NCI-H2171 treated with DMSO at 0.1 percent for 48 hours (cell line): ENCODE measurements around the gene ASB16.
A peak's percentile ranks its signal among the peaks of the same experiment; 100 is the strongest.

Experiments used
- DNase-seq: peaks from one replicate; lab custom pipeline; 2025; lab: John Stamatoyannopoulos, UW

Gene ASB16

DNA sequence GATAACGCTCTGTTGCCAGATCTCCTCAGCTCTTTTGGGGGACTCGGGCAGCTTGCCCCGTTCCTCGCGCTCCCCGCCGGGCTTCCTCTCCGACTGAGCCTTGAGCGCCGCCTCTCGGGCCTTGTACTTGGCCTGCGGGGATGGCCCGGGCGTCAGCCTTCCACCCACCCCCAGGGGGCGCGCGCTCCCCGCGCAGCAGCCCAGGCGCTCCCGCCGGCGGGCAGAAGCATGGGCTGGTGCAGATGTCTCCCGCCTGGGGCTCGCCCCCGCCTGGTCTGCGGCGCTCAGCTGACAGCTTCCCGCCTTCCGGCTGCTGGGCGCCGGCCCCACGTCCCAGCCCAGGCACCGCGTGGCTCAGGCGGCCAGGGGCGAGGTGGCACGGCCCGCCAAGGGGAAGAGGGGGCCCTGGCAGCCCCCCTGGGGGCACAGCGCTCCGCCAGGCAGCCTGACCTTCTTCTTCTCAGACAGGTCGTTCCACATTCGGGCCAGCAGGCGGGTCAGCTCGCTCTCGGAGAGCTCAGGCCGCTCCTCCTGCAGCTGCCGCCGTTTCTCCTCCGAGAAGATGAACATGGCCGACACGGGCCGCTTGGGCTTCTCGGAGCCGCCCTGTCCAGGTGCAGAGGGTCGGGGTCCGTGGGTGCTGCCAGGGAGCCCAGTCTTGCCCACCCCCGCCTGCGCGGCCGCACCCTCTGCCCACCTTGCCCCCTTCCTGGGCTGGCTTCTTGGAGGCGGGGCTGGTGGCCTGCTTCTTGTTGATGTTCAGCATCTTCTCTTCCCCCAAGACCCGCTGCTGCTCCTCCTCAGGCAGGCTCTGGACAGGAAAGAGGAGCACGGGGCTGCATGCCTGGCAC, 40.1 kb downstream of the ASB16 start:
- DNase-seq: no peak

DNA sequence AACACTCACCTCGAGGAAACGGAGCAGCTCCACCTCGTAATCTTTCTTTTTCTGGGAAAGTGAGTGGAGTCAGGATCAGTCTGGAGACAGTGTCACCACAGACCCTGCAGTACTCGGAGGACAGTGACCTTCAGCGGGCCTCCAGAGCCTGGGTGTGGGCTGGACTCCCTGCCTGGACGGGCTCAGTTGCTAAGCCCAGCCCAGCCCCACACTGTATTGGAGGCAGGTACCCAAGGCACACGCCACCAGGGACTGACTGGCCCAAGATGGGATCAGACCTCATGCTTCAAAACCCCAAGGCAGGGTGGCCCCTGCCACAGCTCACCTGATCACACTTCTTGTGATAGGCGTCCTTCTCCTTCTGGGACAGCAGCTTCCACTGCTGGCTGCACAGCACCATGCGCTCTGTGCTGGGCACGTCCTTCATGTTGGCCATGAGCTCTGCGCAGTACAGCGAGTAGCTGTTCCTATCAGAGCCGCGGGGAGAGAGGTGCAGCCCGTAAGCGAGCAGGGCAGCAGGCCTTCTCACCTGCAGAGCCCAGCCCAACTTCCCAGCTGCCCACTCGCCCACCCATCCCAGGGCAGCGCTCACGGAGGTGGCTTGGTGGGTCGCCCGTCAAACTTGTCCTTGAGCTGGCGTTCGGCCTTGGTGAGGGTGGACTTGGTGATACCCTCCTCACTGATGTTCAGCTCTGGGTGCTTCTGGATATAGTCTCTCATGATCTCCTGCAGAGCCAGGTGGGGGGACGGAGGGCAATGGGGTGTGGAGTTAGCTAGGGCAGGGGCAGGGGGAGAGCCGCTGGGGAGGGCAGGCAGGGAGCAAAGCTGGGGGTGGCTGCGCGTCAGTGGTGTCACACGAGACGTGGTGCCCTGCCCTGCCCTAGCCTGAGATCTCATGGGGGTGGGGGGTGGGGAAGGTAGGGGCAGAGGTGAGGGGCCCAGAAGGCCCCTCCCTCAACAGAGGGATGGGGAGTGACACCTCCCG, 41.1 kb downstream of the ASB16 start:
- no peak for DNase-seq

DNA sequence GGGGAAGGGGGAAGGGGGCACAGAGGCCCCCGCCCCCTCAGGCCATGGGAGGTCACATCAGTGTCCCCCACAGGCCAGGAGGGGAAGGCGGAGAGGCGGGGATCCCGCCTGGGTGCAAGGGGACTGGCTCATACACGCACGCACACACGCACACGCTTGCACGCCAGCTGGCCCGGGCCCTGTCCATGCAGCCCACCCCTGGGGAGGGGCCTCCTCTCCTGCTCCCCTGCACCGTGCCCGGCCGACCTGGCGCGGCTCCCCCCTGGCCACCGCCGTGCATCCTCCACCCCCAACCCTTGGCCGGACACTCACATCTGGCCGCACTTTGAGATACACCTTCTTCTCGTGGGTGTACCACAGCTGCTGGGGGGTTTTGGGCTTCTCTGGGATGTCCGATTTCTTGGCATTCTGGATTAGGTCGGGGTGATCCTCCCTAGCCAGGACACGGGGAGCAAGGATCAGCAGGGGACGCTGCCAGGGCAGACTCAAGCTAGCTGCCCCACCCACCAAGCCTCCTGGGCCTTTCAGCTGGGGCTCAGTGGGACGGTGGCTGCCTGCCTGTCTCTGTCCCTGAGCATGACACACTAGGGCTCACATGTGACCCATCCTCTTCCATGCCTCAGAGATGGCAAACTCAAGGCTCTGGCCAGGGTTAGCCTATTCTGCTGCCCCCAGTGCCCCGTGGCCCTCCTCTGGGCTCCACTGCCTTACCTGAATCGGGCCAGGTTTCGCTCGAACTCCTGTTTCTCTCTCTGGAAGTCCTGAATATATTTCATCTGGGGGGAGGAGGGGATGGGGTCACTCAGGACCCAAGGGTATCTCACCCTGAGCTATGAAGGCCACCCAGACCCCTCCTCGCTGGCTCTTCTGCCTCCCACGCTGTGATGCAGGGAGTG, 42.3 kb downstream of the ASB16 start:
- DNase-seq: no peak

DNA sequence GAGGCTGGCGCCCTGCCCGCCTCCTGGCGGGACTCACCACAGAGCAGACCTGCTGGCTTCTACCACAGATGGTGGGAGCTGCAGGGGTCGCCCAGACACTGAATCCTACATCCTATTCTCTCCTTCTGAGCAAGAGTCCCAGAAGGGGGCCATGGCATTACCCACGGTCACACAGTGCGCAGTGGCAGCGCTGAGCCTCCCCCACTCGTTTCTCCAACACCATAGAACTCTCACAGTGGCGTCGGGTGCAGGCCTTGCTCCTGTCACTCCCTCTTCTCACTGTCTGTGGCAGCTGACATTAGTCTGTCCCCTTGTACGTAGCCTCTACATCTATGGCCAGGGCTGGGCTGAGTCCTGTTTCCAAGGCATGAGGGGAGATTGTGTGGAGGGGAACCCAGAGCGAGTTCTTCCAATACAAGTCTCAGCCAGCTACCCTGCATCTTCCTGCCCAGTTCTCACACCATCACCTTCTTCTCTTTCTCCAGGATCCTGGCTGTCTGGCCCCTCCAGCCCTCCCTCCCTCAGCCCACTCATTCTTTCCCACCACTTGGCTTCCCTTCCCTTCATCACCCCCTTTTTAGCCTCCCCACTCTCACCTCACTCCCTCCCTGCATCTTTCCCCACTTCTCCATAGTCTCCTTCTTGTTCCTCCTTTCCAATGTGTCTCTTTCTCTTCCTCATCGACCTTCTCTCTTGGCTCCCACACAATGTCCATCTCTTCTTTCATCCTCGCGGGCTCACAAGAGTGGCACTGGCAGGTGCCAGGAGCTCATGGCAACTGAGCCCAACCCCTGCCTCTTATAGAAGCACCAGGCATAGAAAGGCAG, 43.1 kb downstream of the ASB16 start:
- DNase-seq: no peak

DNA sequence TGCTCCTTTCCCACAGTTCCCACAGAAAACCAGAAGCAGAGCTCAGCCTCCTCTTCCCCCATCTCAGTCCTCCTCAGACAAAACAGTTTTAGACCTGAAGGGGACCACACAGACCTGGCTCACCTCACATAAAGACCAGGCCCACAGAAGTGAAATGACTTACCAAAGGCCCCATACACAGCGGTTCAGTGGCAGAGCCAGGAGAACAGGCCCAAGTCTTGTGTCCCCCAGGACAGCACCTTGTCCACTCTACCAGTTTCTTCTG, 43.7 kb downstream of the ASB16 start:
- no peak for DNase-seq

DNA sequence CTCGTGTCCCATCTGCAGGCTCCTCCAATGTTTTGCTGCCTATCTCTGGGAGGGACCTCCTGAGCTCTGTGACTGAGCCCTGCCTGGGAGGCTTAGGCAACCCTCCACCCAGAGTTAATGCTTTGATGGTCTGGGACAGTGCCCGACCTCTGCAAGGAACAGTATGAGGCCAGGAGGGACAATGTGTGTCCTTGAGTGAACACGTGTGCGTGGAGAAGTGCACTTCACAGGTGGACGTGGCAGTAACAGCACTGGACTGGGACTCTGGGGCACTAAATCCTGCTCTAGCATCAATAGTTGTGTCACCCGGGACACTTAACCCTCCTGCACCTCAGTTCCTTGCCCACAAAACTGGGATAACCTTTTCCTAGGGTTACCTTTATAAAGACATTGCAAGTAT, 44.4 kb downstream of the ASB16 start:
- no peak for DNase-seq

DNA sequence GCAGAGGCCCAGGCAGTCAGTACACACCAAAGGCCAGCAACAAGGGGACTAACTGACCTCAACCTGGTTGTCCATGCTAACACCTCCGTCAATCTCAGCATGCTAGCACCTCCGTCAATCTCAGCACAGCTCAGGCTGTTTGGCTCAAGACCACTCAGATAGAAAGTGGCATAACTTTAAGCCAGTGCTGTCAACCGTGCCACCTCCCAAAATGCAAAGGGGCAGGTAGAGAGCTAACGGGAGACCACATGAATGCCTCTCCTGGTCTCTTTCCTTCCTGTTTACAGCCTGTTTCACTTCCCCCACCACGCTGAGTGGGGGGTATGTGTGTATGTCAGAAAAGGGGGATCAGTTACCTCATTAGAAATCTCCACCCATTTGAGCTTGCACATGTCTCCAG, 45.7 kb downstream of the ASB16 start:
- no peak for DNase-seq

DNA sequence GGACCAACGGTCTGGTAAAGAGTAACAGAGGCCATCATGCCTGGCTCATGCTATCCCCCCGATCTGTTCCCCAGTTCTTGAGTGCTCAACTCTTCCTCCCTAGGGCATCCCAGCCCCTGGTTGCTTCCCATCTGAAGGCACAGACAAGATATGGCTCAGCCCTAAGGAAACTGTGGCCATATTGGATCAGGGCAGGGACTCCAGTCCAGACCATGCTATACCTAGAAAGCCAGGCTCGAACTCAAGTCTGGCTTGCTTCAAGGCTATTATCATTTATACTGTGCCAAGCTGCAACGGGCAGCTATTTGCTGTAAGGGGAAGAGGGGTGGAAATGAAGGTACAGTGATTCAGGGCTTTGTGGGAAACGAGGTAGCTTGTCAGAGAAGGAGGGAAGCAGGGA, 46.2 kb downstream of the ASB16 start:
- DNase-seq: no peak

DNA sequence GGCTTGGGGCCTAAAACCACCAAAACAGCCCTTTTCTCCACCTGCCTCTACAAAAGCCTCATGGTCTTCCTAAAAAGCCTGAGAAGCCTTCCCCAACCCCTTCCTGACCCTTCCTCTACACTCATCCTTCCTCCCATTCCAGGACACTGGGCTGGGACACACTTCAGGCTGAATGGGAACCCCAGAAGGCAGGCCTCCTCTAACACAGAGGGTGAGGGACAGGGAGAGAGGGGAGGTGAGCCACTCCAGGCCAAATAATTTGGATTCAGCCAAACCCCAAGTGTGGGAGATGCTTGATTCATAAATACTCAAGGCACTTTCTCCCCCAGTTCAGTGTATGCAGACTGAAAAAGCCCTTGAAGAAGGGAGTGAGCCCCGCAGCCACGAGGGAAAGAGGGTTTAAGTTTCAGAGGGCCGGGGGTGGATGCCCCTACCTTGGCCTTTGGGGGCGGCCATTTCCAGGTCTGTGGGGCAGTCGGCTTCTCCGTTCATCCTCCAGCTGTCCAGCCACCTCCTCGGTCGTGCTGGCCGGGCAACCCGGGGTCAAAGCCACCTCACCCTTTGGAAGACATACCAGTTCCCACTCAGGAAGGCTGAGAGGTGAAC, 47.3 kb downstream of the ASB16 start:
- no peak for DNase-seq

DNA sequence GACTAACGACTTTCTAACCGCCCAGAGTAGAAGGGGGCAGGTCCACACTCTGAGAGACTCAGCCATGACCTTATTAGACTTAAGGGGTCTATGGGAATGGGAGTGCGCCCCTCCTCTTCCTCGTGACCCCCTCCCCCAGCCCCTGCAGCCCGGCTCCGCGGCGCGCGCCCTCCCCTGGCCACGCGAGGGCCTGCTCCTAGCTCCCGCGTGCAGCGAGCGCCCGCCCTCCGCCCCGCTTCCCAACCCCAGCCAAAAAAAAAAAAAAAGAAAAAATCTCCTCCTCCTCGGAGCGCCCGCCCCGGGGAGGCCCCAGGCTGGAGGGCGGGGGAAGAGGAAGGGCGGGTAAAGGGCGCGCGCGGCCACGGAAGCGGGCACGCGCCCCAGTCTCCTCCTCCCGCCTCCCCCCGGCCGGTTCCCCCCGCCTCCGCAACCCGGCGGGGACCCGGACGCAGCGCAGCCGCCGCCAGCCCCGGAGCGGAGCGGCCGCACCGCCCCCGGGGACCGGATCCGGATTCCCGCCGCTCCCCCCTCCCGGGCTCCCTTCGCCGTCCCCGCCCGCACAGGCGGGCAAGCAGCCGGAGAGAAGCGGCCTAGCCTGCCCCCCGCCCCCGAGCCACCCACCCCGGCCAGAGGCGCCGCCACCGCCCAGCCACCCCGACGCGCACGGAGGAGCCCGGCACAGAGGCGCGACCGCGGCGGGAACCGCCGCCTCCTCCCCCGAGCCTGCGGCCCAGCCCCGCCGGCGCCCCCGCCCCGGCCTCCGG, 48.0 kb downstream of the ASB16 start:
- peak; percentile 82 for DNase-seq

DNA sequence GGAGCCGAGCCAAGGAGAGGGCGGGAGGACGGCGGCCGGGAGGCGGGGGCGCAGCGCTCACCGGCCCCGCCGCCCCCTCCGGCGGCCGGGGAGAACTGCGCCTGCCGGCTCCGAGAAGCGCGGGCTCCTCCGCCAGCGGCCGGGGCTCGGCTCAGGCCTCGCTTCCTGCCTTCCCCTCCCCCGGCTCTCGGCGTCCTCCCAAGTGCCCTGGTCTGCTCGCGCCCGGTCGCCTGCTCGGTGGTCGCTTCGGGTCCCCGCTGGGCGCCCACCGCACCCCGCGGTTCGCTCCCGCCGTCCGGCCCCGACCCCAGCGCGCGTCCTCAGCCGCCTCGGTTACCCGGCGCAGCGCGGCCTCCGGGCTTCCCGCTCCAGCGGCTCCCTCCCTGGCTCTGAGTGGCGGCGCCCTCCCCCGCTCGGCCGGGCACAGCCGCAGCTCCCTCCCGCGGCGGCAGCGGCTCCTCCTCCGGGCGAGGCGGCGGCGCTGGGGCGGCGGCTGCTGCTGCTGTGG, 48.7 kb downstream of the ASB16 start:
- peak; percentile 63 for DNase-seq

DNA sequence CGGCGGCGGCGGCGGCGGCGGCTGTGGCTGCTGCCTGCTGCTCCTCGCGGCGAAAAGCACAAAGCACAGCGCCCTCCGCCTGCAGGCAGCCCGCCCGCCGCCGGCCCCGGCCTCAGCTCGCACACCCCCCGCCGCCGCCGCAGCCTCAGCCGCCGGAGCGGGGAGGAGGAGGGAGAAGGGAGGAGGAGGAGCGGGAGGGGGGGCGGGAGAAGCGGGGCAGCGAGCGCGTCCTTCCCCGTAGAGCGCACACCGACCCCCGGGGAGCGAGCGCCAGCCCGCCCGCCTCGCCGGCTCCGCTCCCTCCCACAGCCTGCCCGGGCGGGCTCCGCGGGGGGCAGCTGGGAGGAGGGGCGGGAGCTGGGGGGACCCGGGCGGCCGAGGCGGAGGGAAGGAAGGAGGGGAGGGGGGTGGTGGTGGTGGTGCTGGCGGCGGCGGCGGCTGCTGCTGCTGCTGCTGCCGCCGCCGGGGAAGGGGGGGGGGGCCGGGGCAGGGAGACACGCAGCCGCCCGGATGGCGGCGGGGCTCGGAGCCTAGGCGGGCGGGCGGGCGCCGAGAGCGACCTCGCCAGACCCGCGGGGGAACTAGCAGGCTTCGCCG, 49.2 kb downstream of the ASB16 start, which contains the start of gene UBTF:
Gene UBTF (minus strand): TSS at position 60 of the 597 bp plus-strand sequence. CDS start 1,446 bp downstream, outside the sequence.
- DNase-seq: peak; percentile 71

DNA sequence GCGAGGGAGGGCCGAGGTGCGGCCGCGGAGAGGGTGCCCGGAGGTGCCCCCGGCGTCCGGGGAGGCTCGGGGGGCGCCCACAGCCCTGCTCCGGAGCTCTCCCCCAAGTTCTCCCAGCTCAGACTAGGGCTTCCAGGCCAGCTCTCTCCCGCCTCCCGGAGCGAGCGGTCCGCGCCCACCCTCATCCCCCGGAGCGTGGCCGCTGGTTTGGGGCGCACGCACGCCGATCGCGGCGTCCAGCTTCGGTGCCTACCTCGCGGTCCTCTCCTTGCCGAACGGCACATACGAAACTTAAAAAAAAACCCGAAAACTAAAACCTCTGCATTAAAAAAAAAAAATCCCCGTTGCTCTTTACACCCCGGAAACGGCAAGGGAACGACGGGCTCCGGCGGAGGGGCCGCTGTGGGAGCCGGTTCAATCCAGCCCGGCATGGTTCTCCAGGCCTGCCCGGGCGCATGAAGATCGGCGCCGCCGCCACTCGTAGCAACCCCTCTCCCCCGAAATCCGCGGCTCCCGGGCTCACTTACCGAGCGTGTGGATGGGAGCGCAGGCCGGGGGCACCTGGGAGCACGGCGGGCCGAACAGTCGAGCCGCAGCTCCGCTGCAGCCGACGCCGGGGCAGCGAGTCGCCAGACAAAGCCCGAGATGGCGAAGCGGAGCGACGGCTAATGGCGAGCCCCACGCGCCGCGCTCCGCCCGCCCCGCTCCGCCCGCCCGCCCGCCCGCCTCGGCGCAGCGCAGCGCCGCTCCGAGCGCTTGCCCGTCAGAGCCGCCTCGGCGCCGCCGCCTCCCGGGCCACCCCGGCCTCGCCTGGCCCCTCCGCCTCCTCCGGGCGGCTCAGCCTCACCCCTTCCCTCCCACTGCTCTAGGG, 49.9 kb downstream of the ASB16 start:
- peak; percentile 71 for DNase-seq

DNA sequence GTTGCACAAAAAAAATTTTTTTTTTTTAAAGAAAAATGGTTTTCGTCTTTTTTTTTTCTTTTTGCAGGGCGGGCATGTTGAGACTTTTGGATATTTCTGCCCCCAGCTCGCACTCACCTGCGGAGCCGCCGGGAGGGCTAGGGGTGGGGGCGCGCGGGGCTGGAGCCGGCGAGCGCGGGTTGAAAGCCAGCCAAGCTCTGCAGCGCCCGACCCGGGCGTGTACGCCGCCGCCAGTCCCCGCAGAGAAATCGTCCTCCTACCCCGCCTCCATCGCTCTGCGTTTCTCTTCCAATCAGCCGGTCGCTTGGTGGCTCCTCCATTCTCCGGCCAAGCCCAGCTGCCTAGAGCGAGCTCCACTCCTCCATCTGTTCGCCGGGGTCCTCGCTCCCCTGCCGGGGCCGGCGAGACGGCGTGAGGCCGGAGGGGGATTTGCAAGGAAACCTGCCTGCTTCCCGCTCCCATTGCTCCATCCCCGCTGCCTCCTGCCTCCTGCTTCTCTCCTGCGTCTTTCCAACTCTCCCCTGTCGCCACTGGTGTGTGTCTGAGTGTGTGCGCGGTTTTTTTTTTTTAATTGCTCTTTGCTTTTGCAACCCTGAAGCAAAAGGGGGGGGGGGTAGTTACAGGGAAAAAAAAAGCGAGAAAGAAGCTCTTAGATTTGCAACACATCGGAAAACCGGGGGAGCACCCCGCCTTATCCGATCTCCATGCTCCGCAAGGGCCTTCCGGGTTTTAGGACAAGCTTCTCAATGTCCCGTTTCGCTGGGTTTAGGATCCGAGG, 50.8 kb downstream of the ASB16 start:
- DNase-seq: peak; percentile 89

DNA sequence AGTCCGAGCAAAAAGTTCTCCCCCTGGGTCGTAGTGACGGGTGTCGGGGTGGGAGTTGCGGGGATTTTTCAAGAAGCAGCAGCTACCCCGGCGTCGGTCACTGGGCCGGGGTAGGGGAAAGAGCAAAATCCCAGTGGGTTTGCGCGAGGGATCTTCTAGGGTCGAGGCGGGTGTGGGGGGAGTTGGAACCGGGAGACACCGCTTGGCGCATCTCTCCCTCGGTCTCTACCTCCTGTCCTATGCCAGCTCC, 51.3 kb downstream of the ASB16 start:
- DNase-seq: no peak

DNA sequence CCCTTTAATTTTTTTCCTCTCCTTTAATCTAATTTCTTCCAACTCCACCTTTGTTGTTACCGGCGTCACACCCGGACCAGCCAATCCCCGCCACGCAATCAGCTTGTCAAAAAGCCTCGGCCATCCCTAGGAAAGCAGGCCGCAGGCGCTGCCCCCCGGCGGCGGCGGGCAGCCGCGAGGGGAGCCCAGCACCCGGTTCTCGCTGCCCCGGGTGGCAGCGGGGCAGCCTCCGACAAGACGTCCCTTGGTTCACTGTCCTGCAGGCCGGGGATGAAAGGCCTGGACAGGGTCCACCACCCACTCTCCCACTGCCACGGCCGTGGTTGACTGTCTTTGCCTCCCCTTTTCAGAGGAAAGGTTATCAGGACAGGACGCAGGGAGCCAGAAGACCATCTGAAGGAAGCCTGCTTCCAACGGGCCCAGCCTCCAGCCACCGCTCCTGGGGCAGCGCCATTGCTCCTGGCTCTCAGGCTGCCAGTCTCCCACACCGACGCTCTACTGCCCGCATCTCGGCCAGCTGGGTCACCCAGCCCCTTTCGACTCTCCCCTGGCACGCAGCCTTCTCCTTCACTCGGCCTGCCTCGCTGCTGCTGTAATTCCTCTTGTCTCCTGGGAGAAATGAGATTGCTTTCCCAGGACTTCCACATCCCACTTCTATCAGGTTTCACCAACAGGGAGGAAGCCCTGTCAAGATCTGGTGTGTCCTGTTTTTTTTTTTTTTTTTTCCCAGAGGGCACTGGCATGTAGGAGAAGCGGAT, 51.8 kb downstream of the ASB16 start:
- DNase-seq: peak; percentile 91

DNA sequence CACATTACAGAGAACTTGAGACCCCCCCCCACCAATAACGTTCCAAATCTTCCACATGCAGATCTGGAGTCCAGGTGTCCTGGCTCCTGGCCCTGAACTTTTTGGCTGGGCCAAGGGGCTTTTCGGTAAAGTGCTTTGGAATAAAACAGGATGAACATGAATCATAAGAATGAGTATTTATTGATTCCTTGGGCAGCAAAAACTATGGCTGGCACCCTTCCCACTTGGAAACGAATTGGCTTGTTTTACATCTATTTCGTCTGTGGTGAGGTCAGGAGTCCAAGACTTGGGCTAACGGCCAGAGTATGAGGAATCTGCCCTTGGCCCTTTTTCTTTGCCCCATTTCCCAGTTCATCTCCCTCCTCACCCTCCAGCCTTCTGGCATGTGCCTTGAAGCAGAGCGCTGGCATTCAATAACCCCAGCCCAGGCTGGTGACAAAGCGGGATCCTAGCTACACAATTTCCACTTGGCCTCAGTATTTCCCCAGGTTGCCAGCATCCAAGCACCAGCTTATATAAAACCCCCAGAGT, 53.1 kb downstream of the ASB16 start:
- no peak for DNase-seq
